Measurements from ENCODE around the gene ZACN. TPM values are rescaled to one million over a fixed set of nuclear protein-coding genes. Genes with fewer than 3 reads are reported as not detected.

ZACN gene
- total RNA-seq, 1 donor, result not detected

DNA sequence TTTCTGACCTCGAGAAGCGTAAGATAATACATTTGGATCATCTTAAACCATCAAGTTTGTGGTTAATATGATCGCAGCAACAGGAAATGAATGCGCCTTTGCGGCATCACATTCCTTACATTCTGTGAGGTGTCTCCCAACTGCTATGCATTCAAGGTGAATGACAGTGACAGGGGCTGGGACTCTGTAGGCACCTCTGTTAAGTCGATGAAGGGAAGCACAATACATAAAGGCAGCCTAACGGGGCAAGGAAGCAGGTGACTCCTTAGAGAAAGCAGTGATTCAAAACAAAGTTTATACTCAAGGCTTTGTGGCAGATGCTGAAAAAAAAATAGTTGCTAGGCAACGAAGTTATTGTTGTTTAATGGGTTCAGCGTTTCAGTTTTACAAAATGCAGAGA, 30.3 kb upstream of the ZACN start:
- Histone ChIP-seq H2AFZ (ENCODE audit: low read length) (no peak overlapping the region), H3K36me3 (ENCODE audit: insufficient read depth, low read length) (peaks cover 75% of the 10 kb centered on the region), H3K79me2 (ENCODE audit: insufficient read depth, low read length) (peaks cover 33% of the 10 kb centered on the region), H3K4me3 (ENCODE audit: insufficient read depth, low read length) (no peak overlapping the region), H3K4me2 (ENCODE audit: insufficient read depth, low read length) (no peak overlapping the region), H3K27me3 (ENCODE audit: insufficient read depth, low read length) (no peaks in the 10 kb centered on the region), H4K20me1 (ENCODE audit: insufficient read depth, low read length) (peaks cover 35% of the 10 kb centered on the region), H3K27ac (ENCODE audit: low read depth, low read length) (no peak overlapping the region), H3K4me1 (ENCODE audit: insufficient read depth, low read length) (peaks cover 5% of the 10 kb centered on the region), H3K9me3 (ENCODE audit: low read depth, low read length) (no peaks in the 10 kb centered on the region)
- TF ChIP-seq, protein P1, sequence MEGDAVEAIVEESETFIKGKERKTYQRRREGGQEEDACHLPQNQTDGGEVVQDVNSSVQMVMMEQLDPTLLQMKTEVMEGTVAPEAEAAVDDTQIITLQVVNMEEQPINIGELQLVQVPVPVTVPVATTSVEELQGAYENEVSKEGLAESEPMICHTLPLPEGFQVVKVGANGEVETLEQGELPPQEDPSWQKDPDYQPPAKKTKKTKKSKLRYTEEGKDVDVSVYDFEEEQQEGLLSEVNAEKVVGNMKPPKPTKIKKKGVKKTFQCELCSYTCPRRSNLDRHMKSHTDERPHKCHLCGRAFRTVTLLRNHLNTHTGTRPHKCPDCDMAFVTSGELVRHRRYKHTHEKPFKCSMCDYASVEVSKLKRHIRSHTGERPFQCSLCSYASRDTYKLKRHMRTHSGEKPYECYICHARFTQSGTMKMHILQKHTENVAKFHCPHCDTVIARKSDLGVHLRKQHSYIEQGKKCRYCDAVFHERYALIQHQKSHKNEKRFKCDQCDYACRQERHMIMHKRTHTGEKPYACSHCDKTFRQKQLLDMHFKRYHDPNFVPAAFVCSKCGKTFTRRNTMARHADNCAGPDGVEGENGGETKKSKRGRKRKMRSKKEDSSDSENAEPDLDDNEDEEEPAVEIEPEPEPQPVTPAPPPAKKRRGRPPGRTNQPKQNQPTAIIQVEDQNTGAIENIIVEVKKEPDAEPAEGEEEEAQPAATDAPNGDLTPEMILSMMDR (IDR thresholded peaks at IDR 0.05; ENCODE audit: extremely low read depth, low read depth, low read length), result no peak
- DNase-seq (ENCODE audit: insufficient read length, low spot score, missing footprints), result no peak

DNA sequence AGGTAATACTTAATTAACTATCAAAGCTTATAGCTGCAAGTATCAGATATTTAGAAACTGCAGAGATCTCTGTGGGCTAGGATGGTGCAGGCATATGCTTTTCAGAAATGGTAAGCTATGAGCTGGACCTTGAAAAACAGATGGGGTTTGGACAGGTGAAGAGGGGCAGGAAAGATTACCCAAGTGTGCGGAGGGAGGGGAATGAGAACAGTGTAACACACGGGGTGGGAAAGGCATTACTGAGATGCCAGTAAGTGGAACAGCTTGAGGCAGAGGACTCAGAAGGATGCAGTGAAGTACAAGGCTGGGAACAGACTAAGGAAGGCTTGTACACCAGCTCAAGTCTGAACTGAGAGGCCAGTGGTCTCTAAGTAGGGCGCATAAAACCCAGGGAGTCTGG, 29.7 kb upstream of the ZACN start:
- Histone ChIP-seq H3K79me2 (ENCODE audit: insufficient read depth, low read length) (peaks cover 33% of the 10 kb centered on the region), H3K4me2 (ENCODE audit: insufficient read depth, low read length) (no peak overlapping the region), H3K9me3 (ENCODE audit: low read depth, low read length) (peaks cover 3% of the 10 kb centered on the region), H3K4me1 (ENCODE audit: insufficient read depth, low read length) (peaks cover 11% of the 10 kb centered on the region), H3K27ac (ENCODE audit: low read depth, low read length) (no peak overlapping the region), H3K36me3 (ENCODE audit: insufficient read depth, low read length) (peaks cover 75% of the 10 kb centered on the region), H2AFZ (ENCODE audit: low read length) (no peak overlapping the region), H4K20me1 (ENCODE audit: insufficient read depth, low read length) (peaks cover 38% of the 10 kb centered on the region), H3K27me3 (ENCODE audit: insufficient read depth, low read length) (no peaks in the 10 kb centered on the region), H3K4me3 (ENCODE audit: insufficient read depth, low read length) (no peak overlapping the region)
- TF ChIP-seq, protein P1 (IDR thresholded peaks at IDR 0.05; ENCODE audit: extremely low read depth, low read depth, low read length), result no peak
- DNase-seq (ENCODE audit: insufficient read length, low spot score, missing footprints), result no peak

DNA sequence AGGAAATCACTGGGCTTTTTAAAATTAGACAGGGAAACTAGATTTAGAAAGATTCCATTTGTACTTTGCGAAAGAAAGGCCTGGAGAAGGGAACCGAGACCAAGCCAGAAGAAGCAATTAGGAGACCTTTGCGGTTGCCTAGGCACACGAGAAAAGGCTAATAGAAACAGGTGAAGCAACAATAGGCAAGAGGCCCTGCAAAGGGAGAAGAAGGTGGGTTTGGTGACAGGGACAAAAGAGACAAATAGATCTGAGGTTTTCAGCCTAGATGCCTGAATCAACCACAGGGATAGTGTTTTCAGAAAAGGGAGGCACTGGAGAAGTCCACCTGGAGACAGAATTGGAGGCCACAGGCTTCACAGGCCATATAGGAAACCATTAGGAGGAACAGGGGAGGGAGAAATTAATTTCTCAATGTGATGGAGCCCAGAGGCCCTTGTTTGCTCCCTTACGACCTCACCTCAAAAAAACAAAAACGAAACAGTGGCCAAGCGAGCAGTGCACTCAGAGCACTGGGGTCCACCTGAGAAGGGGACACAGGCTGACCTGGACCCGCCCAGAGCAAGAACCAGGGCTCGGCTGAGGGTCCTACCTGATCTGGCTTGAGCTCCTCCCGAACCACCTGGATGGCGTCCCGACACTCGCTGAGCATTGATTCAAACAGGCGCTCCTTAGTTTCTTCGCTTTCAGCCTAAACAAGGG, 29.0 kb upstream of the ZACN start:
- Histone ChIP-seq H3K4me2 (ENCODE audit: insufficient read depth, low read length) (no peak overlapping the region), H3K36me3 (ENCODE audit: insufficient read depth, low read length) (peaks cover 74% of the 10 kb centered on the region), H3K79me2 (ENCODE audit: insufficient read depth, low read length) (peaks cover 33% of the 10 kb centered on the region), H2AFZ (ENCODE audit: low read length) (no peak overlapping the region), H3K27ac (ENCODE audit: low read depth, low read length) (no peak overlapping the region), H4K20me1 (ENCODE audit: insufficient read depth, low read length) (peaks cover 38% of the 10 kb centered on the region), H3K27me3 (ENCODE audit: insufficient read depth, low read length) (no peaks in the 10 kb centered on the region), H3K4me3 (ENCODE audit: insufficient read depth, low read length) (no peak overlapping the region), H3K9me3 (ENCODE audit: low read depth, low read length) (peaks cover 3% of the 10 kb centered on the region), H3K4me1 (ENCODE audit: insufficient read depth, low read length) (peaks cover 12% of the 10 kb centered on the region)
- no peak for DNase-seq (ENCODE audit: insufficient read length, low spot score, missing footprints)
- TF ChIP-seq, protein P1 (IDR thresholded peaks at IDR 0.05; ENCODE audit: extremely low read depth, low read depth, low read length), result no peak

DNA sequence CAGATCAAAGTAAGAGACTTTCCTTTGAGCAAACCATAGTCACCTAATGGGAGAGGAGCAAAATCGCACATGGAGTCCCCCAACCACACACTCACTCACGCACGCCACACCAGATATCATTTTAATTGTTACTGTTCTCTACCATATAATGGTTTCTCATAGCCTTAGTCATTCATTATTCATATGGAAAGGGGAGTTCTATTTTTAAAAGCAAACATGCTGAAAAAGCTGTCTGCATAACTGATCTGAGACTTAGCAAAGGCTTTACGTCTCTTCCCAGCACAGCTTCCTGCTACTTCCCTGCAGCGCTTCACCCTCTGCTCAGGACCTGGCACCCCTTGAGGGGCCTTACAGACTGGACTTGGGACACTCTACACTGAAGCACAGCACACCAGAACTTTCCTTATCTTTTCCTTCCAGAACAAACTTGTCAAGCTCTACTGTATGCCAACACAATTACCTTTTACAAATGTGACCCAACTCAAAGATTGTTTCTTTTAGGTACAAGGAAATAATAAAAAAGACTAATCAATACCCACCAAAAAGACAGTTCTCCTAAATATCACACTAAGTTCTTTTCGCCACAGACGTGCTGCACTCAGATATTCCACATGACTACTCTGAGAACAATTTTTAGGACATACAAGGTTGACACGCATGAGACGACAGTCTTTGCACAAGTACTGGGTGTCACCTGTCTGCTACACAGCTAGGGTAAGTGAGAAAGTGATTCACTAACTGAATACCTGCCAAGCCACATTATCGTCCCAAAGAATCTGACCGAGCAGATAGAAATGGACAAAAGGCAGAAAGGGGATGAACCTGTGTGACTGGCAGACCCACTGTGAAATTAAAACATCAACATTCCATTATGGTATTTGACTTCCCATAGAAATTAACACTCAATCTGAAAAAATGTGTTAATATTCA, 28.2 kb upstream of the ZACN start:
- TF ChIP-seq, protein P1 (IDR thresholded peaks at IDR 0.05; ENCODE audit: extremely low read depth, low read depth, low read length), result no peak
- H3K4me3 ChIP-seq (ENCODE audit: insufficient read depth, low read length), result no peak overlapping the region
- H3K4me2 ChIP-seq (ENCODE audit: insufficient read depth, low read length), result no peak overlapping the region
- H2AFZ ChIP-seq (ENCODE audit: low read length), result no peak overlapping the region
- peaks cover 12% of the 10 kb centered on the region for H3K4me1 ChIP-seq (ENCODE audit: insufficient read depth, low read length)
- peaks cover 38% of the 10 kb centered on the region for H4K20me1 ChIP-seq (ENCODE audit: insufficient read depth, low read length)
- H3K36me3 ChIP-seq (ENCODE audit: insufficient read depth, low read length), result peaks cover 68% of the 10 kb centered on the region
- peaks cover 33% of the 10 kb centered on the region for H3K79me2 ChIP-seq (ENCODE audit: insufficient read depth, low read length)
- peaks cover 3% of the 10 kb centered on the region for H3K9me3 ChIP-seq (ENCODE audit: low read depth, low read length)
- no peak overlapping the region for H3K27ac ChIP-seq (ENCODE audit: low read depth, low read length)
- no peaks in the 10 kb centered on the region for H3K27me3 ChIP-seq (ENCODE audit: insufficient read depth, low read length)
- DNase-seq (ENCODE audit: insufficient read length, low spot score, missing footprints), result no peak

All from osteoblast (primary cell).